HG02852 (cell line): ENCODE data around the gene ENTPD7.

Source experiments
- ATAC-seq: cut with Tn5 transposase; IDR thresholded peaks from one replicate; pipeline ENCODE4 v1.9.1; 2021; ENCODE audit warnings: mild to moderate bottlenecking, moderate library complexity; ENCODE audit not compliant: unreplicated experiment

The ENTPD7 gene

DNA sequence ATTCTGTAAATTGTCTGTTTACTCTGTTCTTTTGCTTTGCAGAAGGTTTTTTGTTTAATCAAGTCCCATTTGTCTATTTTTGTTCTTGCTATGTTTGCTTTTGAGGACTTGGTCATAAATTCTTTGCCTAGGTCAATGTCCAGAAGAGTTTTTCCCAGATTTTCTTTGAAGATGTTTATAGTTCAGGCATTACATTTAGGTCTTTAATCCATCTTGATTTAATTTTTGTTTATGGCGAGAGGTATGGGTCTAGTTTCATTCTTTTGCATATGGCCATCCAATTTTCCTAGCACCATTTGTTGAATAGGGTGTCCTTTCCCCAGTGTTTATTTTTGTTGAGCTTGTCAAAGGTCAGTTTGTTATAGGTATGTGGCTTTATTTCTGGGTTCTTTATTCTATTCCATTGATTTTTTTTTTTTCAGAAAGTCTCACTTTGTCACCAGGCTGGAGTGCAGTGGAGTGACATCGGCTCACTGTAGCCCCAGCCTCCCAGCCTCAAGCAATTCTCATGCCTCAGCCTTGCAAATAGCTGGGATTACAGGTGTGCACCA, 11.6 kb upstream of the ENTPD7 start:
- ATAC-seq: no peak

DNA sequence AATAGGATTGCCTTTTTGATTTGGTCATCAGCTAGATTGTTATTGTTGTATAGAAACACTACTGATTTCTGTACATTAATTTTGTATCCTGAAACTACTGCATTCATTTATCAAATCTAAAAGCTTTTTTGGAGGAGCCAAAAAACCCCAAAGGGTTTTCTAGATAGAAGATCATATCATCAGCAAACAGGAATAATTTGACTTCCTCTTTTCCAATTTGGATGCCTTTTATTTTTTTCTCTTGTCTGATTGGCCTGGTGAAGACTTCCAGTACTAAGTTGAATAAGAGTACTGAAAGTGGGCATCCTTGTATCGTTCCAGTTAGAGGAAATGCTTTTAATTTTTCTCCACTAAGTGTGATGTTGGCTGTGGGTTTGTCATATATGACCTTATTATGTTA, 10.6 kb upstream of the ENTPD7 start:
- no peak for ATAC-seq

DNA sequence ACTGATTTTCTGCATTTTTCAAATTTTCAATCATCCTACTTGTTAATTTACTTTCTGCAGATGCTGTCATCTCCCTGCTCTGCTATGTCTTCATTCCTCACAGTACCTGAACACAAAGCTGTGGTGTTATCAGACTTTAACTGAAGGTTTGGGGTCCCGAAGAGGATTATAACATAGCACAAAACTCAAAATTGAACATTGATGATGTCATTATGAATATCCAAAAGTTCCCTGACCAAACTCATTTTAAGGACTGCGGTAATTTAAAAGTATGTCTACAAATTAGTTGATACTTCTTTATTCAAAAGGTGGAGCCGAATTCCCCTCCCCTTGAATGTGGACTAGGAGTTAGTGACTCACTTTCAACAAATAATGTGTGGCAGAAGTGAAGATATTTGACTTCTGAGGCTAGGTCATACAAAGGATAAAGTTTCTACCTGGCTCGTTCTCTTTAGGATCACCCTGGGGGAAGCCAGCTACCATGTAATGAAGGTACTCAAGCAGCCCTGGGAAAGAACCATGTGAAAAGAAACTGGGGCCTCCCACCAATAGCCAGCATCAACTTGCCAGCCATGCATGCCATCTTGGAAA, 6.4 kb upstream of the ENTPD7 start:
- no peak for ATAC-seq

DNA sequence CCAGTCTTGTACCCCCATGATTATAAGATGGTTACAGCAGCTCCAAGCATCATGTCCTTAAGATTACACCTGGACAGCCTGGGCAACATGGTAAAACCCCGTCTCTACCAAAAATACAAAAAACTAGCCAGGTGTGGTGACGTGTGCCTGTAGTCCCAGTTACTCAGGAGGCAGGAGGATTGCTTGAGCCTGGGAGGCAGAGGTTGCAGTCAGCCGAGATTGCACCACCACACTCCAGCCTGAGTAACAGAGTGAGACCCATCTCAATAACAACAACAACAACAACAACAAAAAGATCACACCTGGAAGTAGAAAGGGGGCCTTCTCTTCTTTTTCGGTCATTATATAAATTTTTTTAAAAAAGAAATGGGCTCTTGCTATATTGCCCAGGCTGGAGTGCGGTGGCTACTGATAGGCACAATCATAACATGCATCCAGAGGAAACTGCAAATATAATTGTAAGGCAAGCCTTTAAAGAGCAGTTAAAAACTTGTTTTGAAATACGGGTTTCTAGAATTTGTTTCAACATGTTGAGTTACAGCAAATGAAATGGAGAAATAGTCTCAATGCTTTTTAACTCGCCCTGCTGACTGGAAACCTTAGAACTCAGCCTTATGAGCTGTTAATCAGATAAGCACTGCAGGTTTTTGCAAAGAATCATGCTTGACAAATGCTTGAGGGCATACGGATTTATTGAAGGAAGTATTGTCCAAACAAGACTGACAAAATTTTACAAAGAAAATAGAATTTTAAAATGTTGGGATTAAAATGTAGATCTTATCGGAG, 4.7 kb upstream of the ENTPD7 start:
- ATAC-seq: no peak

DNA sequence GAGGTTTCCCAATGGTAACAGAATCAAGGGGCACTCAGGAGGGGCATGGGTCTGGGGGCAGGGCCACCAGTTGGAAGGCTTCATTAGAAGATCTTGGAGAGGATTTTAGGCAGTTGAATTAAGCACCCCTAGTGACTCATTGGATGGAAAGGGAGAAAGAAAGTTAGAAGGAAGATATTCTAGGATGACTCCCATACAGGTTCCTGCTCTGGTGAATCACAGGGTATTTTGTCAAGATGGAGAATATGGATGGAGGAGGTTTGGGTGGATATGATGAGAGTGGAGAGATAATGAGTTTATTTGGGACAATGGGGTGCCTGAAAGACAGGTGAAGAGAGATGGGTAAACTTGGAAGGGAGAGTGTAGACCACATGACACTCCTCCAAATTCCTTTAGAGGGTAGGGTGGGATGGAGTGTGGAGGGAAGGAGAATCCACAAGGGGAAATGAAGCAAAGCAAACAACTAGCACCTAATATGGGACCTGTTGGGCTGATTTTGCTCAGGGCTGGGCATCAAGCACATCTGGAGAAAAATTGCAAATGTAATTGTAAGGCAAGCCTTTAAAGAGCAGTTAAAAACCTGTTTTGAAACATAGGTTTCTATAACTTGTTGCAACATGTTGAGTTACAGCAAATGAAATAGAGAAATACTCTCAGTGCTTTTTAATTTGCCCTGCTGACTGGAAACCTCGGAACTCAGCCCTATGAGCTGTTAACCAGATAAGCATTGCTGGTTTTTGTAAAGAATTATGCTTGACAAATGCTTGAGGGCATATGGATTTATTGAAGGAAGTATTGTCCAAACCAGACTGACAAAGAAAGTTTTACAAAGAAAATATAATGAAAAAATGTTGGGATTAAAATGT, 2.9 kb upstream of the ENTPD7 start:
- ATAC-seq: no peak

DNA sequence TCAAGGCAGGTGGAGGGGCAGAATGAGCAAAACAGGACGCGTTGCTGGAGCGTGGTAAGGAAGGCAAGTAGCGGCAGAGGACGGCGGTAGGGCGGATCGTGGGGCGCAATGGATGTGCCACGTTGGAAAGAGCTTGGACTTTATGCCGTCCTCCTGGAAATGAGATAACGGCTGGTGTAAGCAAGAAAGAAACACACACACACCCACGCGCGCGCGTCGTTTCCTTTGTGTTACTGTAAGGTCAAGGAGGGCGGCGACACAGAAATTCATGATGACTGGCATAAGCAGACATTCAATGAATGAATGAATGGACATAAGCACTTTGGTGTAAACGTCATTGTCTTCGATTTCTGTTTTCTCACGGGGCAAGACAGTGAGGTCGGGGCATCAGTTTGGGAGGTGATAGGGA, 683 bp upstream of the ENTPD7 start:
- ATAC-seq: peak; percentile 0

DNA sequence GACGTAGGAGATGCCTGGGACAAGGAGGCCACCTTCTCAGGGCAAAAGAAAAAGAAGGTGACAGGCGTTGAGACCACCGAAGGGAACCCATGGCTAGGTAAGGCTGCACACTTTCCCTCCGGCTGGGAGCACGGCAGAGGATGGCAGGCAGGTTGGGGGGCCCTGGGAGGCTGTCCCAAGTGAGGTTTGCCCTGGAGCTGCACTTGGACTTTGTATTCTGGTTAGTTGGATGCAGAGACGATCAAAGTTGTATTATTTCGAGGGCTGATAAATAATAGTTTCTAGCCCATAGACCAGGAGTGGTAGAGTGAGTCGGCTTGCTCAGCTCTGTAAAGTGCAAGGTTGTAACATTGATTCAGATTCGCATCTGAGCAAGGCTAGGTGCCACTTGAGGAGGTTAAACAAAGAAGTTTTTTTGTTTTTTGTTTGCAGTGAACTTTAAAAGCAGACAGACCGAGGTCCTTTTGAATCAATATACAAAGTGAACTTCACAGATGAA, 608 bp downstream of the ENTPD7 start:
- ATAC-seq: no peak

DNA sequence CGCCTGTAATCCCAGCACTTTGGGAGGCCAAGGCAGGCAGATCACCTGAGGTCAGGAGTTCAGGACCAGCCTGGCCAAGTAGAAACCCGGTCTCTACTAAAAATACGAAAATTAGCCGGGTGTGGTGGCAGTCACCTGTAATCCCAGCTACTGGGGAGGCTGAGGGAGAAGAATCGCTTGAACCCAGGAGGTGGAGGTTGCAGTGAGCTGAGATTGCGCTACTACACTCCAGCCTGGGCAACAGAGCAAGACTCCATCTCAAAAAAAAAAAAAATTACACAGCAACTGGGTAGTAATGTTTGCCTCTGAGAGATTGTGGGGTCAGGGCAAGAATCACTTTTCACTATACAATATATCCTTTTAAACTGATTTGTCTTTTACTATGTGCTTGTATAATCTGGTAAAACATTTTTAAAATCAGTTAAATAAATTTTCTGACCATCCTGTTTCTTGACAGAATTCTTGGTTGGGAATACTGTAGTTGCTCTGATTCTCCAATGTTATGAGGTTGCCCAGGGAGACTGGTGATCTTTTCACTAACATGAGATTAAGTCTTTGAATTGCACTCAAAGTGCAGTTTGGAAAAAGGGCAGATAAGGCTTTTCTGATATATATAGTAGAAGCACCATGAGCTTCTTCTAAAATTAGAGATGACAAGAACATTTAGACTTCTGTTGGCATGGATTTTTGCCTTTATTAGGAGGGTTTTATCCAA, 1.5 kb downstream of the ENTPD7 start:
- ATAC-seq: no peak

DNA sequence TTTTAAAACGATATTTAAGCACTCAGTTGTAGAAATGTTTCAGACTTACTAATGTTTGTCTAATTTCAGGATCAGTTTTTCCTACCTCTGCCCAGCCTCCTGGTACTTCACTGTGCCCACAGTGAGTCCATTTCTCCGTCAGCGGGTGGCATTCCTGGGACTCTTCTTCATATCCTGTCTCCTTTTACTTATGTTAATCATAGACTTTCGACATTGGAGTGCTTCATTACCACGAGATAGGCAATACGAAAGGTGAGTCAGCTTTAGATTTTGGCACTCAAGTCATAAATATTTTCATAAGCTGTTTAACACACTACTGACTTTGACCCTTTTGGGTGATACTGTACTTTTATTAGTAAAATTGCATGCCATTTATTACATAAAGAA, 2.1 kb downstream of the ENTPD7 start:
- ATAC-seq: no peak

DNA sequence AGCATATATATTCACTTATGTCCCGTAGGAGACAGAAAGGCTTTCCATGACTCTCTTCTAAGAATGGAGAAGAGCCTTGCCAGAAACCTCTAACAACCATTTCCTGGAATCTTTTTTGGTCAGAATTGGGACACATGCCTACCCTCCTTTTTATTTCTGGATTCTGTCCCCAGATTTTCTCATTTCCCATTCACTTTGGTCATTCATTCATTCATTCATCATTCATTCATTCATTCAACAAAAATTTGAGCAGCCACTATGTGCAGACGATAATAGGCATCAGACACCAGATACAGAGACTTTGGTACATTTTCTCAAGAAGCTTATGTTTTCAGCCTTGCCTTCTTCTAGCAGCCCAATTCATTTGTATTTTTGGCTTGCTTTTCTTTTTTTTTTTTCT, 6.0 kb downstream of the ENTPD7 start:
- no peak for ATAC-seq

DNA sequence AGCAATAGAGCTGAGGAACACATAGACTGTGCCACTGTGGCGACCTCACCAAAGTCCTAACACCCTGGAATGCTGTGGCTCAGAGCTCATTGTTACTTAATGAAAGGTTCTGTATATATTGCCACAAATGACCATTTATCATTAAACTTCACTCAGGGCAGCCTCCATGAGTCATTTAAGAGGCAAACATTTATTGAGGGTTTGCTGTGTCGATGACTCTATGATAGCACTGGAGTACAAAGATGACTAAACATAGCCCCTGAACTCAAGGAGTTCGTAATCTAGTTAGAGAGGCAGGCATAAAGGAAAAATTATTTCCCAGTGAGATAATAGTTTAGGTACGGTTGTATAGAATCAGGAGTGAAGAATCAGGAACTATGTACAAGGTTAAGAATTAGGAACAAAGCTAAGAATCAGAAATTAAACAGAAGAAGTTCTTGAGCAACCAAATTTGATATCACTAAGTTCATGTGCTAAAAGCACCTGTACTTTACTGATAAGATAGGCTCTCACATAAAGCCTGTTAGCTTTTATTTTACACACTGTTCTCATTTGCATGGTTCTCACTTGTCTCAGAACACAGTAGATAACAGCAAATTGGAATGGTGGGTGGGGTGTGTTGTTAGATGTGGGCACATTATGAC, 7.9 kb downstream of the ENTPD7 start:
- ATAC-seq: no peak

DNA sequence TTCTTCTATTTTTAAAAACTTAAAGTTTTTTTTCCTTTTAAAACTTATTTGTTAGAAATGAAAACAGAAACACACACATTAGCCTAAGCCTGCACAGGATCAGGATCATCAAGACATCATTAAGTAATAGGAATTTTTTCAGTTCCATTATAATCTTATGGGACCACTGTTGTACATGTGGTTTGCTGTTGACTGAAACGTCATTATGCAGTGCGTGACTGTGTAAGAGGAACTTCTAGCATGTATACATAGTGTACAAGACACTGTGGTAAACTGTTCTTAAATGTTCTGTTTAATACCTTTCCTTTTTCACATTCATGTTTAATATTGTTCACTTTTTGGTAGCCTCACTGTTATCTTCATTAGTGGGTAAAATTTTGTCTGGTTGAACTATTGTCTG, 12.1 kb downstream of the ENTPD7 start:
- ATAC-seq: no peak

DNA sequence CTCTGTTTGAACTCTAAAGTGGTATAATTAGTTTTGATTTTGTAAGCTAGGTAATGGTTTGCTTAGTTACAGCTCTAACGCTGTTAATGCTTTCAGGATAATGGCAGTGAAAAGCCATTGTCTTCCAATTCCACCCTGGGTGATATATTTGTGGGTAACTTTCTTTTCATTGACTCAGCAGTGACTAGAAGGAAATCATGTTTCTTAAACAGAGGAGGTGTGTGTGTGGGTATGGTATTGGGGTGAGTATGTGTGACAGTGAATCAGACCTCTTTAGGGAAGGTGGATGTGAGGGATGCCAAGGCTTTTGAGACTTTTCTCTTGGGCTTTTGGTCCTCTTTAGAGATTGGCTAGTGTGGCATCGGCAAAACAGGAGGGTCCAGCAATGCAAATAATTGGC, 13.6 kb downstream of the ENTPD7 start:
- ATAC-seq: no peak

DNA sequence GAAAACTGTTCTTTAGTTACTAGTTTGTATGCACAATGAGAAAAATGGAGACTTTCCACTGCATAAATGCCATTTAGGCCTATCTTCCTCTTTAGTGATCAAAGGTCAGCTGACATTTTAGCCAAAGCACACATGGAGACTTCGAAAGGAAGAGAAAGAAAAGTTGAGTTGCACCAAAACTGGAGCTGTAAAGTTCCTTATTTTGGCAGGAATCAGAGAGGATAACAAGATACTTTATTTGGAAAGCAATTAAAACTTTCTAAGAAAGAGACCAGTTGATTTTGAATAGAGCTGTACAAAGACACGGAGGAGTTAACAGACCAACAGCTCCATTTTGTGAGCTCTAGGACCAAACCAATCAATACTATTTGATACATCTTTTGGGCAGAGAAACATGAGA, 14.2 kb downstream of the ENTPD7 start:
- ATAC-seq: no peak

DNA sequence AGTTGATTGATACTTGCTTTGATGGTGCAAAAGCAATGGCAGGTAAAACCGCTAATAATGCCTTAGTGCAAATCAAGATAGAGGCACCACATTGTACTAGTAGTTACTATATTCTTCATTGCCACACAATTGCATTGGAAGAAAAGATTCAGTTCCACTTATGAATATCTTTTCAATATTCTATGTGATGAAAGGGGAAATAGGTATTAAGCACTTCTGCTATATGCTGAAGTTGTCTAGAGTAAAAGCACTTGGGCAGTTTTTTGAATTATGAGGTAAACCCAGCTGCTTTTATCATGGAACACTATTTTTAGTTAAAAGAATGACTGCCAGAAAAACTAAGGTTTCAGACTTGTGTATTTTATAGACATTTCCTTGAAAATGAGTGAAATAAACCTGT, 15.5 kb downstream of the ENTPD7 start:
- no peak for ATAC-seq

DNA sequence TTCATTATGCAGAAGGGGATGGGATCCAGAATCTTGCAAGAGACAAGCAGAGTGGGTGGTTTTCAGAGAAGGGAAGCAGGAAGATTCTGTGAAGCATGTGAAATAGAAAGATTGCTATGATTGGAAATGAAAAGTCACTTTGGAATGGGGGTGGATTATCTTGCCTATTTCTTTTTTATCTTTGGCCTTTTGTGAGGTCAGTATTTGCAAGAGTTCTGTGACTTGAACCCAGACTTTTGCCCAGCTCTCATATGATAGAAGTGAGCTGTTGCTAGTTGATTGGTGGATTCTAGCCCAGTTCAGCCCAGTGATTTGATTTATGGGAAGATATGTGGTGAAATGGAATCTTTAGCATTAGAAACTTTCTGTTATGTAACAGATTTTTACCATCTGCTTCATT, 17.1 kb downstream of the ENTPD7 start:
- ATAC-seq: no peak

DNA sequence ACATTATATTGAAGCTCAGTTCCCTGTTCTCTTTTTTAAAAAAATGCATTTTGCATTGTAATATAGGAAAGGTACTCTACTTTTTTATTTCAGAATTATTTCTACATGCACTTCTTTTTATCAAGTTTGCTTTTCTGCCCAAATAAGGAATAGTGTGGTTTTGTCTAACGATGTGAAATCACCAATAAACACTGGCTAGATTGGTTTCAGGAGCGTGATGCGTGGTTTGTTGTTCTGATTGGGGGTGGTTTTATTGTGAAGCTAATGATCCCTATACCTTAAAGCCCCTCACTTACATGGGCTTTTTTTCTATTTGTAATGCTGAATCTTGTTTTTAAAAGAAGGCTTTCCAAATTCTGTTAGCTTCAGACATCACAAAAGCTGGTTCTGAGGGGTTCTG, 17.6 kb downstream of the ENTPD7 start:
- ATAC-seq: no peak

DNA sequence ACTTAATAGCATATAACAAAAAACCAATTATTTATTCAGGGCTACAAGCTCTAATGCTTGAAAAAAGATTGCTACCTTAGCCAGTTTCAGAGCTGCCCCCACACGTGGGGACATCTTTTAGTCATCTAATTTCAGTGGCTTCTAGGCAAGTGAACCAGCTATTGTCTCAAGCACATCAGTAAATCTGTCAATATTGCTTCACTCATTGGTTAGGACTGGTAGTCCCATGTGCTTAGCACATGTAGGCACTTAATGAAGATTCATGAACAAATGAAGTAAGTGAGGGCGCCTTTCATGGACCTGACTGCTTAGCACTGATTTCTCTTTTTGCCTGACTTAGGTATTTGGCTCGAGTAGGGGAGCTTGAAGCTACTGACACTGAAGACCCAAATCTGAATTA, 19.6 kb downstream of the ENTPD7 start:
- no peak for ATAC-seq

DNA sequence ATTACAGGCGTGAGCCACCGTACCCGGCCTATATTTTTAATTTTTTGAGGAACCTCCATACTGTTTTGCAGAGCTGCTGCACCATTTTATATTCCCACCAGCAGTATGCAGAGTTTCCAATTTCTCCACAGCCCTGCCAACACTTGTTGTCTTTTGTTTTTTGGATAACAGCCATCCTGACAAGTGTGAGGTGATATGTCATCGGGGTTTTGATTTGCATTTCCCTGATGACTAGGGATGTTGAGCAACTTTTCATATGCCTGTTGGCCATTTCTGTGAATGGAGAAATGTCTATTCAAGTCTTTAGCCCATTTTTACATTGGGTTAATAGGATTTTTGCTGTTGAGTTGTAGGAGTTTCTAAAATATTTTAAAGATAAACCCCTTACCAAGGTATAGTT, 22.2 kb downstream of the ENTPD7 start:
- ATAC-seq: no peak

DNA sequence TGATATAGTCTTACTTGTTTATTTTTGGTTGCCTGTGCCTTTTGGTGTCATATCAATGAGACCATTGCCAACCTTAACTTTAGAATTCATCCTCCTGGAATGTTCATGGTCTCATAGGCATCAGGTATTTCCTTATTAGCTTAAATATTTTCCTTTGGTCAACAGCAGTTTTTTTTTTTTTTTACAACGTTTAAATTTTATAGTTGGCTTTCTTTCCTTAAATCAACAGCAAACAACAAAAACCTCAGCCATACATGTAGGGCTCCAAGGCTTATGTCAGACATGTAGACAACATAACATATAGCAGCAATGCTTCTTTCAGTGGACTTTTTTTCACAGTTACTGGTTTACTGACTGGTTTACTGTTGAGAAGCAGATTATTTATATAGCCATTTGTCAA, 22.7 kb downstream of the ENTPD7 start:
- no peak for ATAC-seq
